MCF 10A (cell line): ENCODE results near the gene NME8. TPM values are rescaled to one million over a fixed set of nuclear protein-coding genes. Genes with fewer than 3 reads are reported as not detected.
A peak's percentile ranks its signal among the peaks of the same experiment; 100 is the strongest.
"Not testable (repeated sequence)": the region's sequence is repeated elsewhere in the genome, so short reads cannot be mapped to it uniquely, and the experiment has no call there.

Experiments used
- Bru-seq: library from RNA; stranded (reverse); fragments of 400-500 nt; gene quantifications from one replicate; lab custom pipeline; 2021; lab: Mats Ljungman, UMichigan
- BruChase-seq, 2 experiments: library from RNA; stranded (reverse); fragments of 400-500 nt; gene quantifications; one replicate each; lab custom pipeline; 2021; lab: Mats Ljungman, UMichigan
- BruUV-seq: library from RNA; stranded (reverse); fragments of 400-500 nt; replicated peaks from 2 replicates; lab custom pipeline; 2021; lab: Mats Ljungman, UMichigan
- CTCF ChIA-PET: fragments of 300-600 bp; sonication (Branson Sonifier 250); formaldehyde crosslinking; extraction: SDS; loops from one replicate; lab custom pipeline; 2021; ENCODE audit warnings: antibody characterized with exemption, inconsistent platforms; lab: Yijun Ruan, JAX
- POLR2A ChIA-PET: fragments of 300-600, 350-650 bp; sonication (Branson Sonifier 250); formaldehyde crosslinking; extraction: SDS; loops from one replicate; lab custom pipeline; 2020; ENCODE audit warnings: antibody characterized with exemption, inconsistent platforms; lab: Yijun Ruan, JAX
- DNase-seq: peaks from one replicate; pipeline ENCODE4 v3.0.0-alpha.2; 2018; ENCODE audit not compliant: unreplicated experiment
- H3K27ac Mint-ChIP-seq: one replicate; pipeline ENCODE4 v1.8.0; 2022; ENCODE audit warnings: mild to moderate bottlenecking, low read depth, mixed read lengths; ENCODE audit not compliant: unreplicated experiment
- H3K27me3 Mint-ChIP-seq: one replicate; pipeline ENCODE4 v1.8.0; 2022; ENCODE audit warnings: mixed read lengths; ENCODE audit not compliant: insufficient read depth, unreplicated experiment
- H3K36me3 Mint-ChIP-seq: one replicate; pipeline ENCODE4 v1.8.0; 2022; ENCODE audit warnings: mild to moderate bottlenecking, moderate library complexity, mixed read lengths; ENCODE audit not compliant: insufficient read depth, unreplicated experiment
- H3K4me1 Mint-ChIP-seq: one replicate; pipeline ENCODE4 v1.8.0; 2022; ENCODE audit warnings: mixed read lengths; ENCODE audit not compliant: insufficient read depth, unreplicated experiment
- H3K4me3 Mint-ChIP-seq: one replicate; pipeline ENCODE4 v1.8.0; 2022; ENCODE audit warnings: mild to moderate bottlenecking, moderate library complexity, mixed read lengths; ENCODE audit not compliant: unreplicated experiment
- H3K9me3 Mint-ChIP-seq: one replicate; pipeline ENCODE4 v1.8.0; 2022; ENCODE audit warnings: mixed read lengths; ENCODE audit not compliant: unreplicated experiment
- intact Hi-C: fragments of 100-400 bp; cut with micrococcal nuclease; formaldehyde crosslinking; loops from 2 replicates; pipeline ENCODE4 v1.14.1; 2022
- long read RNA-seq: library from polyadenylated mRNA; stranded (forward); transcript quantifications from one replicate; pipeline ENCODE4 v2.0.0, GENCODE V29; 2022
- total RNA-seq: library from RNA; stranded (reverse); gene quantifications from 2 replicates; pipeline ENCODE4 v1.2.3, GENCODE V29; 2022
- TF ChIP-seq, protein P1 (sequence below): fragments of 200-600 bp; IDR thresholded peaks from one replicate; pipeline ENCODE4 v1.8.0; 2022; ENCODE audit warnings: antibody characterized with exemption, mild to moderate bottlenecking; ENCODE audit not compliant: unreplicated experiment

NME8 gene
- total RNA-seq (1.1 and 1.5 TPM in 2 replicates), Bru-seq, nascent RNA (percentile 36 among the genes with signal in this experiment), BruChase-seq, experiment 1, labeled RNA remaining after a 6-hour chase (percentile 39 among the genes with signal in this experiment), BruChase-seq, experiment 2, labeled RNA remaining after a 2-hour chase (percentile 43 among the genes with signal in this experiment)
- long read RNA-seq, partial matches to known transcripts, result 0 of 2 reads
- long read RNA-seq, other reads (novel, unspliced or antisense), result 2 of 2 reads

DNA sequence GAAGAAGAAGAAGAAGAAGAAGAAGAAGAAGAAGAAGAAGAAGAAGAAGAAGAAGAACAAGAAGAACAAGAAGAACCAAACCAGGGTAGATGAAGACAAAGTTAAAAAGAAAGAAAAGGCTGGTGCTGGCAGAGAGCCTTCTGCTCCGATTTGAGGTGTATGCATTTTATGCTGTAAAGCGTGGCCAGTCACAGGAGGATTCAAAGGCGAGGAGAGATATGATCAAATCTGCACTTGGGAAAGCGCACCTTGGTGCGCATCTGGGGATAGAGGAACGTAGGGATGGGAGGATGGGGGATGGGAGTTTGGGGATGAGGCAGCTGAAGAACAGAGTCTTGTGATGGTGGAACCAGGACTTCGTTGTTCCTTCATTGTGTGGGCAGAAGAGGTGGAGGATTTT is at the start of gene NME8:
TSS of gene NME8 (plus strand) at position 301 of the 400 bp plus-strand sequence. CDS start 1,670 bp downstream, outside the sequence.
- TF ChIP-seq, protein P1, sequence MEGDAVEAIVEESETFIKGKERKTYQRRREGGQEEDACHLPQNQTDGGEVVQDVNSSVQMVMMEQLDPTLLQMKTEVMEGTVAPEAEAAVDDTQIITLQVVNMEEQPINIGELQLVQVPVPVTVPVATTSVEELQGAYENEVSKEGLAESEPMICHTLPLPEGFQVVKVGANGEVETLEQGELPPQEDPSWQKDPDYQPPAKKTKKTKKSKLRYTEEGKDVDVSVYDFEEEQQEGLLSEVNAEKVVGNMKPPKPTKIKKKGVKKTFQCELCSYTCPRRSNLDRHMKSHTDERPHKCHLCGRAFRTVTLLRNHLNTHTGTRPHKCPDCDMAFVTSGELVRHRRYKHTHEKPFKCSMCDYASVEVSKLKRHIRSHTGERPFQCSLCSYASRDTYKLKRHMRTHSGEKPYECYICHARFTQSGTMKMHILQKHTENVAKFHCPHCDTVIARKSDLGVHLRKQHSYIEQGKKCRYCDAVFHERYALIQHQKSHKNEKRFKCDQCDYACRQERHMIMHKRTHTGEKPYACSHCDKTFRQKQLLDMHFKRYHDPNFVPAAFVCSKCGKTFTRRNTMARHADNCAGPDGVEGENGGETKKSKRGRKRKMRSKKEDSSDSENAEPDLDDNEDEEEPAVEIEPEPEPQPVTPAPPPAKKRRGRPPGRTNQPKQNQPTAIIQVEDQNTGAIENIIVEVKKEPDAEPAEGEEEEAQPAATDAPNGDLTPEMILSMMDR, result no peak
- DNase-seq, result no peak
- Mint-ChIP-seq H3K36me3 (no peaks in the 10 kb centered on the region), H3K9me3 (peaks cover 15% of the 10 kb centered on the region), H3K27ac (no peak within 1 kb of the TSS), H3K4me3 (no peak within 1 kb of the TSS), H3K4me1 (no peaks in the 10 kb centered on the region), H3K27me3 (peaks cover 43% of the 10 kb centered on the region)
- intact Hi-C loops, result no loop called here
- POLR2A ChIA-PET, result no interaction called here
- no TSS peak for BruUV-seq
- CTCF ChIA-PET, result interaction anchor here (0.6 to 1.0 kb wide), 3 partner anchors 128 to 367 kb away, joined by 3 to 5 read pairs (median 3); no protein-coding TSS in a partner anchor

- TF ChIP-seq, protein P1, result no peak
- ChIA-PET CTCF (interaction anchor here (1.6 kb wide), 1 partner anchor 570 kb away, joined by 4 read pairs; no protein-coding TSS in a partner anchor), POLR2A (no interaction called here)
- no peaks in the 10 kb centered on the region for H3K27me3 Mint-ChIP-seq
- no peaks in the 10 kb centered on the region for H3K4me1 Mint-ChIP-seq
- peaks cover 7% of the 10 kb centered on the region for H3K9me3 Mint-ChIP-seq
- H3K27ac Mint-ChIP-seq, result no peak overlapping the region
- intact Hi-C loops, result no loop called here
- H3K36me3 Mint-ChIP-seq, result no peaks in the 10 kb centered on the region
- no TSS peak for BruUV-seq
- no peak for DNase-seq
- H3K4me3 Mint-ChIP-seq, result no peak overlapping the region
These were observed 42.2 kb upstream of the NME8 start for GRCh38 chr7:37806152-37806551.

- H3K4me3 Mint-ChIP-seq, POLR2A ChIA-PET, H3K27me3 Mint-ChIP-seq, H3K36me3 Mint-ChIP-seq, BruUV-seq, intact Hi-C loops, H3K9me3 Mint-ChIP-seq, DNase-seq, H3K27ac Mint-ChIP-seq, H3K4me1 Mint-ChIP-seq: not testable (repeated sequence)
- CTCF ChIA-PET, result interaction anchor here (1.5 kb wide), 1 partner anchor 20 kb away, joined by 4 read pairs; no protein-coding TSS in a partner anchor
These were observed 36.2 kb upstream of the NME8 start for GRCh38 chr7:37812161-37812580.

GRCh38 chr7:37815671-37816371 is 32.6 kb upstream of the NME8 start:
- no peaks in the 10 kb centered on the region for H3K36me3 Mint-ChIP-seq
- intact Hi-C loops, result no loop called here
- no peak overlapping the region for H3K4me3 Mint-ChIP-seq
- CTCF ChIA-PET, result interaction anchor here (0.5 to 2.9 kb wide), 6 partner anchors 16 to 1709 kb away, joined by 3 to 11 read pairs (median 4); no protein-coding TSS in a partner anchor
- BruUV-seq, result no TSS peak
- no peaks in the 10 kb centered on the region for H3K27me3 Mint-ChIP-seq
- TF ChIP-seq, protein P1, result no peak
- POLR2A ChIA-PET, result interaction anchor here (0.7 to 1.7 kb wide), 2 partner anchors 19 to 248 kb away, joined by 3 to 9 read pairs; no protein-coding TSS in a partner anchor
- peaks cover 13% of the 10 kb centered on the region for H3K4me1 Mint-ChIP-seq
- H3K27ac Mint-ChIP-seq, result no peak overlapping the region
- no peak for DNase-seq
- H3K9me3 Mint-ChIP-seq, result no peaks in the 10 kb centered on the region
